Amygdala (tissue), 56 donors: ENCODE data around the gene POLR1F.

Experiments used
- DNase-seq, 56 donors: peaks; one replicate each; lab custom pipeline; 2025; lab: John Stamatoyannopoulos, UW

The POLR1F gene

GRCh38 chr7:19677180-19677579, 31.7 kb downstream of the POLR1F start:
- DNase-seq, result no peak

GRCh38 chr7:19675816-19676215, 33.0 kb downstream of the POLR1F start:
- no peak for DNase-seq

GRCh38 chr7:19674266-19674960, 34.4 kb downstream of the POLR1F start:
- DNase-seq, result no peak

- no peak for DNase-seq
Measured at GRCh38 chr7:19670806-19671205, 38.0 kb downstream of the POLR1F start.

DNA sequence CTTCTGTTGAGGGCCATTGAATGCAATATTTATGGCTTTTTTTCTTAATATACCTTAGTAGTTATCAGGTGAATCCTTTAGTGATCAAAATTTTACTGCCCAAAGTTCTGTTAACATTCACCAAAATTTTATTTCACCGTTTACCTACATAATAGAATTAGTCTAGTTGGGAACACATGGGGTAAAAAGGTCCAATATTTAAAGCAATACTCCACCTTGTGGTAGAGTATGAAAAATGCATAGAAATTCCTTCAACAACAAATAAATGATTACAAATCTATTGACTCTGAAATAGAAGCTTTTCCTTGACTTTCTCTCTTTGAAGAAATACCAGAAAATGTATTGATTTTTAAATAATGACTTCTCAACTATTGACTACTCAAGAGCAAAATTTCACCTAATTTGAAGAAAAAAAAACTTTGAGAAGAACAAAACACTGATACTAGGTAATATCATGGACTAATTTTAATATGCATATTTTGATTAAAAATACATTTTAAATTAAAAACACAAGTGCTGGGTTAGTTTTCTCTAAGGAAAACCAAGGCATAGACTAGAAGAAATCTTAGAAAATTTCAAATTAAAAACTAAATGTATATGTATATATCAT, 43.3 kb downstream of the POLR1F start:
- DNase-seq, result peak in 1 of 56 donors; percentile 5

DNA sequence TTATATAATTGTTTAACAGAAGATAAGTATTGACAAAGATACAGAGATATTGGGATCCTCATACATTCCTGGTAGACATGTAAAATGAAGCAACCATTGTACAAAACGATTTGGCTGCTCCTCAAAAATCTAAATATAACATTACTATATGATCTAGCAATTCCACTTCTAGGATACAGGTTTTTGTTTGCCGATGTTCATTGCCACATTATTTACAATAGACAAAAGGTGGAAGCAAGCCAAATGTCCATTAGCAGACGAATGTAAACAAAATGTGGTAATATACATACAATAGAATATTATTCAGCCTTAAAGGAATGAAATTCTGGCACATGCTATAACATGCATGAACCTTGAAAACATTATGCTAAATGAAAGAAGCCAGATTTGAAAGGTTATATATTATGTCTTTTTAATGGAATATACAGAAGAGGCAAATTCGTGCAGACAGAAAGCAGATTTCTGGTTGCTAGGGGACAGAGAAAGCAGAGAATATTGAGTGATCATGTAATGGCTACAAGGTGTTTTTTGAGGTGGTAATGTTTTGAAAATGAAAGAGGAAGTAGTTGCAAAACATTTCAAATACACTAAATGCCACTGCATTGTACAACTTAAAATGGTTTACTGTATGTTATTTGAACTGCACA, 44.9 kb downstream of the POLR1F start:
- no peak for DNase-seq

- no peak for DNase-seq
Measured at GRCh38 chr7:19648791-19649190, 60.0 kb downstream of the POLR1F start.
